Central memory CD8-positive, alpha-beta T cell (primary cell): ENCODE results near the gene CTNNAL1.
"Not testable (repeated sequence)": the region's sequence is repeated elsewhere in the genome, so short reads cannot be mapped to it uniquely, and the experiment has no call there.

Source experiments
- ATAC-seq: fragments of 150-1000 bp; cut with Tn5 transposase; replicated peaks from 2 replicates; pipeline ENCODE4 v1.10.0; 2022; ENCODE audit warnings: mild to moderate bottlenecking, moderate FRiP score, moderate number of reproducible peaks; ENCODE audit not compliant: poor library complexity, severe bottlenecking; ENCODE audit errors: extremely low read depth
- DNase-seq, 2 donors: peaks; one replicate each; pipeline ENCODE4 v3.0.0; 2021; ENCODE audit warnings: low spot score in 2 of 2
- H3K27ac Mint-ChIP-seq: one replicate; pipeline ENCODE4 v1.8.0; 2022; ENCODE audit warnings: low read depth, mild to moderate bottlenecking, moderate library complexity, mixed read lengths
- H3K27me3 Mint-ChIP-seq: one replicate; pipeline ENCODE4 v1.8.0; 2022; ENCODE audit warnings: mixed read lengths
- H3K36me3 Mint-ChIP-seq: one replicate; pipeline ENCODE4 v1.8.0; 2022; ENCODE audit warnings: mild to moderate bottlenecking, moderate library complexity, mixed read lengths; ENCODE audit not compliant: insufficient read depth
- H3K4me1 Mint-ChIP-seq: one replicate; pipeline ENCODE4 v1.8.0; 2022; ENCODE audit warnings: mixed read lengths
- H3K4me3 Mint-ChIP-seq: one replicate; pipeline ENCODE4 v1.8.0; 2022; ENCODE audit warnings: mild to moderate bottlenecking, moderate library complexity, mixed read lengths
- H3K9me3 Mint-ChIP-seq: one replicate; pipeline ENCODE4 v1.8.0; 2022; ENCODE audit warnings: mixed read lengths

The CTNNAL1 gene, protein sequence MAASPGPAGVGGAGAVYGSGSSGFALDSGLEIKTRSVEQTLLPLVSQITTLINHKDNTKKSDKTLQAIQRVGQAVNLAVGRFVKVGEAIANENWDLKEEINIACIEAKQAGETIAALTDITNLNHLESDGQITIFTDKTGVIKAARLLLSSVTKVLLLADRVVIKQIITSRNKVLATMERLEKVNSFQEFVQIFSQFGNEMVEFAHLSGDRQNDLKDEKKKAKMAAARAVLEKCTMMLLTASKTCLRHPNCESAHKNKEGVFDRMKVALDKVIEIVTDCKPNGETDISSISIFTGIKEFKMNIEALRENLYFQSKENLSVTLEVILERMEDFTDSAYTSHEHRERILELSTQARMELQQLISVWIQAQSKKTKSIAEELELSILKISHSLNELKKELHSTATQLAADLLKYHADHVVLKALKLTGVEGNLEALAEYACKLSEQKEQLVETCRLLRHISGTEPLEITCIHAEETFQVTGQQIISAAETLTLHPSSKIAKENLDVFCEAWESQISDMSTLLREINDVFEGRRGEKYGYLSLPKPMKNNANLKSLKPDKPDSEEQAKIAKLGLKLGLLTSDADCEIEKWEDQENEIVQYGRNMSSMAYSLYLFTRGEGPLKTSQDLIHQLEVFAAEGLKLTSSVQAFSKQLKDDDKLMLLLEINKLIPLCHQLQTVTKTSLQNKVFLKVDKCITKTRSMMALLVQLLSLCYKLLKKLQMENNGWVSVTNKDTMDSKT

DNA sequence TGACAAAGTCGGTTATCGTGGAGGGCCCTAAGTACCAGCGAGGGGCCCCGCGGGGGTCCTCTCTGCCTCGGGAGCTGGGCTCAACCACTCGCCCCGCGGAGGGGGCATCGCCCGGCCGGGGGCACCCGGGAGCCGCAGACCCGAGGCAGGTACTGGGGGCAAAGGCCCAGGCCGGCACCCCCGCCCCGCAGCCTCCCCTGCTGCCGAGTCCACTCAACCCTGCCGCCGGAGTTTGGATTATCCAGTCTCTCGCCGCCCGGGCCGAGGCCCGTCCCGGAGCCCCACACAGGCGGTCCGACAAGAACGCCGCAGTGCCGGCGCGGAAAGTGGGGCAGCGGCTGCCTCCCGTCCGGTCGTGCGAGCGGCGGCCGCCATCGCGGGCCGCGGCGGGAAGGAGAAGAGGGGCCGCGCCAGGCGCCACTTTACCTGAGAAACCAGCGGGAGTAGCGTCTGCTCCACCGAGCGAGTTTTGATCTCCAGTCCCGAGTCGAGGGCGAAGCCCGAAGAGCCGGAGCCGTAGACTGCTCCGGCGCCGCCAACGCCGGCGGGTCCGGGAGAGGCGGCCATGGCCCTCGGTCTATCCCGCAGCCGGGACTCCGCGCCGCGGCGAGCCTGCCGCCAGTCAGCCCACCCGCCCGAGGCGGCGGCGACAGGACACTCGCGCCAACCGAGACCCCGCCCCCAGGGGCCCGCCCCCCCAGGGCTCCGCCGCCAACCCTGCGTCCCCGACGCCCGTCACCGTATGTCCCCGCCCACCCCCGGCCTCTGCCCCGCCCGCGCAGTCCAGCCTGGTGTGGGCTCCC, at the start of gene CTNNAL1:
Gene CTNNAL1, minus strand, starts transcription at position 624 of the 803 bp plus-strand sequence. Its CDS starts 57 bp downstream, at position 567.
- ATAC-seq (peak; percentile 83), DNase-seq (peak; percentile 71 to 73)
- Mint-ChIP-seq H3K36me3 (peaks cover 3% of the 10 kb centered on the region), H3K4me3 (peak within 1 kb of the TSS; percentile 97), H3K9me3 (no peaks in the 10 kb centered on the region), H3K4me1 (peaks cover 24% of the 10 kb centered on the region), H3K27me3 (no peaks in the 10 kb centered on the region), H3K27ac (peak within 1 kb of the TSS; percentile 88)

DNA sequence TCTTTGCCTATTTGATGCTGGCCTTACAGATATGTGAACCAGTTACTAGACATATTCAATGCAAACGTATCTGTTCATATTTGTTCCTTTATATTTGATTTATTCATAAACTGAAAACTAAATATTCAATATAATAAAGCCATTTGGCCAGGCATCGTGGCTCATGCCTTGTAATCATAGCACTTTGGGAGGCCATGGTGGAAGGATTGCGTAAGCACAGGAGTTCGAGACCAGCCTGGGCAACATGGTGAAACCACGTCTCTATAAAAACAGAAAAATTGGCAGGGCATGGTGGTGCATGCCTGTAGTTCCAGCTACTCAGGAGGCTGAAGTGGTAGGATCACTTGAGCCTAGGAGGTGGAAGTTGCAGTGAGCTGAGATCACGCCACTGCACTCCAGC, 49.2 kb upstream of the CTNNAL1 start:
- H3K27me3 Mint-ChIP-seq, result no peaks in the 10 kb centered on the region
- no peaks in the 10 kb centered on the region for H3K4me1 Mint-ChIP-seq
- DNase-seq, result no peak
- H3K27ac Mint-ChIP-seq, result no peak overlapping the region
- no peaks in the 10 kb centered on the region for H3K9me3 Mint-ChIP-seq
- H3K4me3 Mint-ChIP-seq, result no peak overlapping the region
- no peak for ATAC-seq
- H3K36me3 Mint-ChIP-seq, result peaks cover 33% of the 10 kb centered on the region

DNA sequence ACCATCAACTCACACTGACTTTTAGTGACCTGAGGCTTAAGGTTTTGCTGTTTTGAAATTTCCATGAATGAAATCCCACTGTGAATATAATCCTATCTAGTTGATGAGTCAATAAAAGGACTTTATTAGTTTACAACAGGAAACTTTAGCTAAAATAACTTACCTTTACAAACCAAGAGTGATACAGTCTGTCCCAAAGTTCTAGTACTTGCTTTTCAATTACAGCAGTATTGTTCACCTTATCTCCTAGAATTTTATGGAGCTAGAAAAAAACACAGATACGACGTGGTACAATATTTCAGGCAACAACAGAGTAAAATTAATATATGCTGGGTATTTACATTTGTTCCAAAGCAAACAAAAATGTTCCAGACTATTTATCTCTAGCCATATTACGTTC, 46.9 kb upstream of the CTNNAL1 start:
- no peak overlapping the region for H3K27ac Mint-ChIP-seq
- H3K9me3 Mint-ChIP-seq, result no peaks in the 10 kb centered on the region
- no peak overlapping the region for H3K4me3 Mint-ChIP-seq
- DNase-seq (no peak), ATAC-seq (no peak)
- no peaks in the 10 kb centered on the region for H3K4me1 Mint-ChIP-seq
- H3K27me3 Mint-ChIP-seq, result no peaks in the 10 kb centered on the region
- peaks cover 30% of the 10 kb centered on the region for H3K36me3 Mint-ChIP-seq

DNA sequence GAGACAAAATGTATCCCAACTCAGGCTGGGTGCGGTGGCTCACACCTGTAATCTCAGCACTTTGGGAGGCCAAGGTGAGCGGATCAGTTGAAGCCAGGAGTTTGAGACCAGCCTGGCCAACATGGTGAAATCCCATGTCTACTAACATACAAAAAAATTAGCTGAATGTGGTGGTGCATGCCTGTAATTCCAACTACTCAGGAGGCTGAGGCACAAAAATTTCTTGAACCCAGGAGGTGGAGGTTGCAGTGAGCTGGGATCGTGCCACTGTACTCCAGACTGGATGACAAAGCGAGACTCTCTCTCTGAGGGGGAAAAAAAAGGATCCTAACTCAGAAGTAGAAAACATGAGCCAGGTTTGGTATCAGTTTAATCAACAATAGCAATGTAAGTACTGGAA, 39.8 kb upstream of the CTNNAL1 start:
- not testable (repeated sequence) for ATAC-seq, H3K4me3 Mint-ChIP-seq, H3K9me3 Mint-ChIP-seq, DNase-seq, H3K27ac Mint-ChIP-seq, H3K27me3 Mint-ChIP-seq, H3K4me1 Mint-ChIP-seq
- H3K36me3 Mint-ChIP-seq, result peaks cover 48% of the 10 kb centered on the region

DNA sequence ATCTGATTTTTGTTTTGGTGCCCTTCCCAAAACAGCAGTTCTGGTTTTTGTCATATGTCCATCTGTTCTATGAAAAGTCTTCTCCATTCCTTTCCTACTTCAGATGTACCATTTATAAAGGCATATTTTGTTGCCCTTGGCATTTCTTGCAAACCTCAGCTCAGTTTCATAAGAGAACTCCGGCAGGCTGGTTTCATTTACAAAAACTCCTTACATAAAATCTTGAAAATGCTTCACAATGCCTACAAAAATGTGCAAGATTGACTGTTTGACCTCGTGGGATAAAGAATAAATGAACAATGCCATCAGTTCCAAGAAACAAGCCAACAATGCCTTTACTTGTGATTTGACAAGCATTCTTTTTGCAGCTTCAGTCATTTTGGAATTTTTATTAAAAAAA, 39.1 kb upstream of the CTNNAL1 start:
- Mint-ChIP-seq H3K36me3 (peaks cover 52% of the 10 kb centered on the region), H3K4me1 (no peaks in the 10 kb centered on the region), H3K9me3 (no peaks in the 10 kb centered on the region), H3K4me3 (no peak overlapping the region), H3K27me3 (no peaks in the 10 kb centered on the region), H3K27ac (peak overlapping the region; percentile 35)
- no peak for ATAC-seq
- no peak for DNase-seq

DNA sequence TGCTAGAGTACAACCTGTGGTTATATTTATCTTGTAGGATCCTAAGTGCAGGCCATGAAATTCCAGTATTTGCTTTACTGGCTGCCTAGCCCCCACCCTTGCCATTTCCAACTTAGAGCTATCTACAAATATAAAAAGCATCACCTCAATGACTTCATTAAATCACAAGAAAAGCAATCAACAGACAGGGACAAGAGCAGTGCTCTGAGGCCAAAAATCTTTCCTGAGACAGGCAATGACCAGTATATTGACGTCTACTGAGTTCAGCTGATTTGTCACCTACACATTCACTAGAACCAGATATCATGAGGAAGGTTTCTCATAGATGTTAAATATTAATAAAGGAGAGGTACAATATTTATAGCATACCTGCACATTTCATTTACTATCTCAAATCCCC, 38.4 kb upstream of the CTNNAL1 start:
- Mint-ChIP-seq H3K9me3 (no peaks in the 10 kb centered on the region), H3K36me3 (peaks cover 53% of the 10 kb centered on the region), H3K4me1 (no peaks in the 10 kb centered on the region), H3K27ac (peak overlapping the region; percentile 35), H3K27me3 (no peaks in the 10 kb centered on the region), H3K4me3 (no peak overlapping the region)
- no peak for ATAC-seq
- no peak for DNase-seq

DNA sequence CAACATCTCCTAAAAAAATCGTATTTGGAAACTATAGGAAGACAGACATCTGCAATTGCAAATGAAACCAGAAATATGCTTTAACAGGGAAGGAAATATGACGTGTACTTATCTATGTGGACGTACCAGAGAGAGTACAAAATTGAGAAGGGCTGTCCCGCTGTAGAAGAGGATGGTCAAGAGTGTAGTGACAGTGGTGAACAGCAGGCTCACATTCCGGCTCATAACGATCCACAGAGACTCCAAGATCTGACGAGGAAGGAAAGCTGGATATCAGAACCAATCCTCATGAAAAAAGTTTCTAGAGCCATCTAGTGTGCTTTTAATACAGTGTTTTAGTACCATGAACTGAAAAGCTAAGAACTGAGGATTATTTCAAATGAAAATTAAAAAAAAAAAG, 37.1 kb upstream of the CTNNAL1 start:
- no peaks in the 10 kb centered on the region for H3K27me3 Mint-ChIP-seq
- H3K36me3 Mint-ChIP-seq, result peaks cover 55% of the 10 kb centered on the region

DNA sequence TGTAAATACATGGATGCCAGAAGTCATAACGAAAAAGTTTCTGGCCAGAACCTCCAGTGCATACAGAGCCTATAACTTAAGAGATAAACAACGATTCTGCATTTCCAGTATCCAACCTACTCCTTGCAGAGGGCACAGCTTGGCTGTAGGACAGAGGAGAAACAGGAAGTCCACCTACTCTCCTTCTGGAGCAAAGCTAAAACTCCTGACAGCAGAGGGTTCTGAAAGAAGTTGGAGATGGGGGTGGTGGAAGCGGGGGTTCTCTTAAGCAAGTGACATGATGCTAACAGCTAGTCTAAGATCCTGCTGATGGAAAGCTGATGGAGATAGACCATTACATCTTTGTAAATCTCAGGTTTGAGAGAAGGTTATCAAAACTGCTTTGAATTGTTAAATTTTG, 35.5 kb upstream of the CTNNAL1 start:
- Mint-ChIP-seq H3K4me1 (no peaks in the 10 kb centered on the region), H3K27ac (peak overlapping the region; percentile 3), H3K27me3 (no peaks in the 10 kb centered on the region), H3K36me3 (peaks cover 51% of the 10 kb centered on the region), H3K9me3 (no peaks in the 10 kb centered on the region), H3K4me3 (no peak overlapping the region)
- no peak for DNase-seq
- no peak for ATAC-seq

More for the DNA sequence above, 37.1 kb upstream of the CTNNAL1 start:
- Mint-ChIP-seq H3K4me1 (no peaks in the 10 kb centered on the region), H3K4me3 (no peak overlapping the region), H3K9me3 (no peaks in the 10 kb centered on the region), H3K27ac (no peak overlapping the region)
- ATAC-seq (no peak), DNase-seq (no peak)

DNA sequence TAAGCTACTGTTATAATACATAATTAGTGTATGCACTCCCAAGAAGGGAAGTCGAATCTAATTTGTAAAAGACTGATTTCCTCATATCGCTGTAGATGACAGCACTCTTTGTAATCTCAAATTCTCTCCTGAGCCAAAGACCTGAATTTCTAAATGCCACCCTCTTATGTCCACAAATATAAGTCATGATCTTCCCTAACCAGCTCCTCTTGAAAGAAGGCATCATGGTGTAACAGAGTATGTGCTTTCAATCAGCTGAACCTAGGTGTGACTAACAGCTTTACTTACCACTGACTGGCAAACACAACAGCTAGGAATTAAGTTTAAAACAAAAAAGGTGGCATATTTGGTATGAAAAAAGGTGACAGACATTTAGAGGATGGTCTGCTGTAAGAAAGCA, 34.0 kb upstream of the CTNNAL1 start:
- H3K27me3 Mint-ChIP-seq, result no peaks in the 10 kb centered on the region
- H3K9me3 Mint-ChIP-seq, result no peaks in the 10 kb centered on the region
- no peak for ATAC-seq
- H3K4me1 Mint-ChIP-seq, result no peaks in the 10 kb centered on the region
- H3K27ac Mint-ChIP-seq, result no peak overlapping the region
- no peak overlapping the region for H3K4me3 Mint-ChIP-seq
- DNase-seq, result no peak
- H3K36me3 Mint-ChIP-seq, result peaks cover 42% of the 10 kb centered on the region

DNA sequence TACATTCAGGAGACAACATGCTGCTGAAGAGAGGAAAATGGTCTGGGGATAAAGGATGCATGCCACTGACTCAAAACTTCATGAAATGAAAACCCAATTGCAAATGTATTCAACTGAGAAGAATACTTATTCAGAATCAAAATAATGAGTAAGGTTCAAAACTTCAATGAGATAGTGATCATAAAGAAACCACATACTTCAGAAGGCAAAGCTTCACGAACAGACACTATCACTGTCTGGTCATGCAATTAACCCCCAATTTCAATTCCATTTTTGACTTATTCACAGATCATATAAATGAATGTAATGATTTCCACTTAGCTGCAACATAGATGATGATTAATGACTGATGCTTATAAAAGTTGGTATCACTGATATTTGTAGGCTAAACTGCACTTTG, 33.0 kb upstream of the CTNNAL1 start:
- no peak overlapping the region for H3K27ac Mint-ChIP-seq
- peaks cover 42% of the 10 kb centered on the region for H3K36me3 Mint-ChIP-seq
- H3K9me3 Mint-ChIP-seq, result no peaks in the 10 kb centered on the region
- ATAC-seq (no peak), DNase-seq (no peak)
- H3K4me3 Mint-ChIP-seq, result no peak overlapping the region
- H3K27me3 Mint-ChIP-seq, result no peaks in the 10 kb centered on the region
- H3K4me1 Mint-ChIP-seq, result no peaks in the 10 kb centered on the region

DNA sequence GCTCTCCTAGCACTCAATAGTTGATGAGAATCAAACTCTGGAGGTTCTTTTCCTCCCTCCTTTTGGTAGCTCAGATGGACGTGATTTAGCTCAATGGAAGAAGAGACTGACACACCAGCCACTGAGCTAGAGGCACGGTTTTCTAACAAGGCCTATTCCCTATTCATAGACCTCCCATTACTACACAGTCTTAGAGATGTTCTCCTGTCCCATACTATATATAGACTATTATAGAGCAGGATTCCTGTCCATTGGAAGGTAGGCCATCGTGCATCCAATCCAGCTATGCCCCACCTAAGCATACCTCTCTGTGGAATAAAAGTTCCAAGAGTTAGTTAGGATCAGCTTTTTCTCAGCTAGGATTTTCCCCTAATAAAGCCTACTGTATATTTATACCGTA, 30.3 kb upstream of the CTNNAL1 start:
- peaks cover 26% of the 10 kb centered on the region for H3K36me3 Mint-ChIP-seq
- ATAC-seq (no peak), DNase-seq (no peak)
- no peak overlapping the region for H3K4me3 Mint-ChIP-seq
- H3K27me3 Mint-ChIP-seq, result no peaks in the 10 kb centered on the region
- H3K9me3 Mint-ChIP-seq, result no peaks in the 10 kb centered on the region
- peaks cover 9% of the 10 kb centered on the region for H3K4me1 Mint-ChIP-seq
- H3K27ac Mint-ChIP-seq, result no peak overlapping the region

DNA sequence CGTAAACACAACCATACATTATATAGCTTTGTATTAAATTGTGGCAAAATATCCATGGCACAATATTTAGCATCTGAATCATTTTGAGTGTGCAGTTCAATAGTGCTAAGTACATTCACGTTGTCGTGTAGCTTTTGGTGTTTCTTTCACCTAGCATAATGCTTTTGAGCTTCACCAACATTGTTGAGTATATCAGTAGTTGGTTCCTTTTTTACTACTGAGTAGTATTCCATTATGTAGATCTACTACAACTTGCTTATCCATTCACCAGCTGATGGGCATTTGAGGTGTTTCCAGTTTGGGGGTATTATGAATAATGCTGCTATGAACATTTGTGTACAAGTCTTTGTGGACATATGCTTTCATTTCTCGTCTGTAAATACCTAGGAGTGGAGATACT, 27.3 kb upstream of the CTNNAL1 start:
- Mint-ChIP-seq H3K4me1 (peaks cover 9% of the 10 kb centered on the region), H3K4me3 (no peak overlapping the region), H3K36me3 (peaks cover 20% of the 10 kb centered on the region), H3K27ac (no peak overlapping the region), H3K27me3 (no peaks in the 10 kb centered on the region), H3K9me3 (no peaks in the 10 kb centered on the region)
- no peak for ATAC-seq
- DNase-seq, result no peak
